Brain microvascular endothelial cell (primary cell): ENCODE results near the gene HSPB9.

Experiments used
- DNase-seq: peaks from one replicate; pipeline ENCODE4 v3.0.0-alpha.2; 2020
- H3K27ac ChIP-seq: fragments of 250-450 bp; sonication (Bioruptor Pico); 2 replicates; pipeline ENCODE4 v1.5.1; 2020; ENCODE audit warnings: mild to moderate bottlenecking, moderate library complexity
- H3K27me3 ChIP-seq: fragments of 250-450 bp; sonication (Bioruptor Pico); replicated peaks from 2 replicates; pipeline ENCODE4 v1.5.1; 2020; ENCODE audit warnings: mild to moderate bottlenecking
- H3K36me3 ChIP-seq: fragments of 250-450 bp; sonication (Bioruptor Pico); replicated peaks from 2 replicates; pipeline ENCODE4 v1.5.1; 2020; ENCODE audit warnings: mild to moderate bottlenecking
- H3K4me3 ChIP-seq: 2 replicates; pipeline ENCODE4 v1.5.1; 2011; ENCODE audit warnings: low read depth, mild to moderate bottlenecking, control low read depth, low read length, moderate library complexity
- in situ Hi-C: cut with HindIII; loops from 2 replicates; pipeline ENCODE4 v1.10.0; 2017; ENCODE audit warnings: low sequenced_read_pairs, low pct_ligation_motif_present
- TF ChIP-seq, protein P1 (sequence below): IDR thresholded peaks from 2 replicates; pipeline ENCODE4 v1.5.1; 2011; ENCODE audit warnings: low read depth, mild to moderate bottlenecking, moderate library complexity, low read length, control low read depth, inconsistent platforms; ENCODE audit errors: missing control alignments

HSPB9 gene

DNA sequence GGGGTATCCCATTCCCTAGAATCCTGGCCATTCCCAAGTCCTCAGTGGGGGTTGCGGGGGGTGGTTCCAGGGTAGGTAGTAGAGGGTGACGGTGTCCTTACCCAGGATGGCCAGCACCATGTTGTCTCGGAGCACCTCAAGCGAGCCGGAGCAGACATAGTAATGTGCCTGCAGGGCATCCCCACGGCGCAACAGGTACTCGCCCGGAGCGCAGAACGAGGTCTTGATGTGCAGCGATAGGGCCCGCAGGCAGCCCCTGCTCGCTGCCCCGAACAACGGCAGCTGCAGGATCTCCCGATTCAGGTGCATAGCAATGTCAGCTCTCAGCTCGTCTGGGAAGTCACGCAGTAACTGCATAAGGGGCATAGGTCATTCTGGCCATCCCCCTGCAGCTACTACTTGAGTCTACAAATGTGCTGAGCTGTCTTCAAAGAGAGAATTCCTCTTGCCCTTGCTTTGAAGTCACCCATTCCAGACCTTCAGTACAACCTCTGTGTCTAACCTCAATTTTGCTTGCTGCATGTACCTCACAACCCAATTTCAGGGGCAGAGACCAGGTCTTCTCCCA is 43.7 kb downstream of the HSPB9 start:
- H3K36me3 ChIP-seq, result no peaks in the 10 kb centered on the region
- TF ChIP-seq, protein P1, sequence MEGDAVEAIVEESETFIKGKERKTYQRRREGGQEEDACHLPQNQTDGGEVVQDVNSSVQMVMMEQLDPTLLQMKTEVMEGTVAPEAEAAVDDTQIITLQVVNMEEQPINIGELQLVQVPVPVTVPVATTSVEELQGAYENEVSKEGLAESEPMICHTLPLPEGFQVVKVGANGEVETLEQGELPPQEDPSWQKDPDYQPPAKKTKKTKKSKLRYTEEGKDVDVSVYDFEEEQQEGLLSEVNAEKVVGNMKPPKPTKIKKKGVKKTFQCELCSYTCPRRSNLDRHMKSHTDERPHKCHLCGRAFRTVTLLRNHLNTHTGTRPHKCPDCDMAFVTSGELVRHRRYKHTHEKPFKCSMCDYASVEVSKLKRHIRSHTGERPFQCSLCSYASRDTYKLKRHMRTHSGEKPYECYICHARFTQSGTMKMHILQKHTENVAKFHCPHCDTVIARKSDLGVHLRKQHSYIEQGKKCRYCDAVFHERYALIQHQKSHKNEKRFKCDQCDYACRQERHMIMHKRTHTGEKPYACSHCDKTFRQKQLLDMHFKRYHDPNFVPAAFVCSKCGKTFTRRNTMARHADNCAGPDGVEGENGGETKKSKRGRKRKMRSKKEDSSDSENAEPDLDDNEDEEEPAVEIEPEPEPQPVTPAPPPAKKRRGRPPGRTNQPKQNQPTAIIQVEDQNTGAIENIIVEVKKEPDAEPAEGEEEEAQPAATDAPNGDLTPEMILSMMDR, result no peak
- H3K27me3 ChIP-seq, result no peaks in the 10 kb centered on the region
- no peak for DNase-seq
- H3K4me3 ChIP-seq, result no peak overlapping the region
- no peak overlapping the region for H3K27ac ChIP-seq
- in situ Hi-C loops, result no loop called here

DNA sequence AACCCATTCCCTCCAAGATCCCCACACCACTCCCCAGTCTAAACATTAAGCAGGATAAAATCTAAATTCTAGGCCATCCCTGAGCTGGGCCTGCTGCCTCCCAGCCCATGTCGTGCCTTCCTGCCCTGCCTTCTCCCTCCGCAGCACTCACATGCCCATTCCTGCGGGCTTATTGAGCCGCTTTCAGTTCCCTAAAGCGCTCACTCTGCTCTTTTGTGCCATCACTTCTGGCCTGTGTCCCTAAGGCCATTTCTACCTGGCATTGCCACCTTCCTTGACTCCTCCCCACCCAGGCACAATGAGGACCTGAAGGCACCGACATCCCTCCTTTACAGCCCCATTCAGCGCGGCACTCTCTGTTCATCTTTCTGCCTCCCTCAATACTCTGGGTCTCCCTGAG is 45.2 kb downstream of the HSPB9 start:
- in situ Hi-C loops, result no loop called here
- DNase-seq, result no peak
- H3K36me3 ChIP-seq, result no peaks in the 10 kb centered on the region
- TF ChIP-seq, protein P1, result no peak
- H3K27ac ChIP-seq, result no peak overlapping the region
- H3K4me3 ChIP-seq, result no peak overlapping the region
- no peaks in the 10 kb centered on the region for H3K27me3 ChIP-seq

DNA sequence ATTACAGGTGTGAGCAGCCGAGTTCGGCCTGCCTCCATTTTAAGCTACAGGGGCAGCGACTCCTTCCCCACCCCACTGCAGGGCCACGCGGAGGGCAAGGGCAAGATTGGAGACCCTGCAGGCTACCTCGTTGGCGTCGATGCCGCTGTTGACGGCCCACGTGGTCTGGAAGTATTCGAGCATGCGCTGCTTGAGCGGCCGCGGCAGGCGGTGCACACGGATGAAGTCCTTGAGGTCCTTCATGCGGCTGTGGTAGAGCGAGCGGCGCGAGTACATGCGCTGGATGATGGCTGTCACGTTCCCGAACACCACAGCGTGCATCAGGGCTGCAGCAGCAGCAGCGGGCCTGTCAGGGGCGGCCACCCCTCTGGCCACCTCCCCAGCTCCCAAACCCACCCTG is 46.7 kb downstream of the HSPB9 start:
- Histone ChIP-seq H3K36me3 (no peaks in the 10 kb centered on the region), H3K27me3 (no peaks in the 10 kb centered on the region), H3K4me3 (no peak overlapping the region), H3K27ac (no peak overlapping the region)
- in situ Hi-C loops, result no loop called here
- DNase-seq, result no peak
- TF ChIP-seq, protein P1, result no peak

DNA sequence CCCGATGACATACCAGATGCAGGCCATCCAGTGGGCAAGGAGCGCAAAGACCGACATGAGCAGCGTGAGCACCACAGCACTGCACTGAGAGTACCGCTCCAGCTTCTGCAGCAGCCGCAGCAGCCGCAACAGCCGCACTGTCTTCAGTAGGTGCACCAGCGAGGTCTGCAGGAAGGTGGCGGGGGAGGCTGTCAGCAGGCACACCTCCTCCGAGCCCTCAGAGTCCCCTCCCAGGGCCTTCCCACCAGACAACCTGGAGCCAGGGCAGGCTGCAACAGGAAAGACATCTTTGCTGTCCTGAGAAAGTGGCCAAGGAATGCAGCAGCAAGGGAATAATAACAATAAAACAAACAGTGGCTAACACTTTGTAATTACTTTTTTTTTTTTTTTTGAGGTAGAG is 49.2 kb downstream of the HSPB9 start:
- TF ChIP-seq, protein P1, result no peak
- Histone ChIP-seq H3K4me3 (no peak overlapping the region), H3K27me3 (no peaks in the 10 kb centered on the region), H3K36me3 (no peaks in the 10 kb centered on the region), H3K27ac (no peak overlapping the region)
- no peak for DNase-seq
- in situ Hi-C loops, result no loop called here
